Measurements from ENCODE around the gene MAZ. TPM values are rescaled to one million over a fixed set of nuclear protein-coding genes. Genes with fewer than 3 reads are reported as not detected.

MAZ gene
- total and polyA plus RNA-seq, 2 of the 8 experiments (the other 6 are each of a cell fraction or from before 2014, with no cell fraction given): 219 to 380 TPM

- peak in 1 of 2 experiments; percentile 94; a peak in 1 of 4 replicates for TF ChIP-seq HDAC2 (IDR thresholded peaks at IDR 0.05; ENCODE audit: borderline replicate concordance in 1 of 2, low read depth in 2 of 2, low read length in 2 of 2)
- no peak for TF ChIP-seq BCL11A (IDR thresholded peaks at IDR 0.05; ENCODE audit: low read depth in 2 of 2, low read length in 2 of 2)
- TF ChIP-seq RAD21 (IDR thresholded peaks at IDR 0.05 in 1 of 2, conservative IDR thresholded peaks at IDR 0.05 in 1 of 2; ENCODE audit: low read depth in 2 of 2, low read length in 2 of 2): peak; percentile 53 to 63
- no peak for TF ChIP-seq SRF (IDR thresholded peaks at IDR 0.05; ENCODE audit: low read depth, low read length)
- no peak for TF ChIP-seq TEAD4 (IDR thresholded peaks at IDR 0.05; ENCODE audit: low read depth, low read length)
- TF ChIP-seq ASH2L (IDR thresholded peaks at IDR 0.05; ENCODE audit: low read length): no peak
- TF ChIP-seq POLR2A (IDR thresholded peaks at IDR 0.05; ENCODE audit: control extremely low read depth in 1 of 2, low read depth in 2 of 2, low read length in 2 of 2): peak in 1 of 2 experiments; percentile 59; a peak in 1 of 3 replicates
- TF ChIP-seq MAFK (IDR thresholded peaks at IDR 0.05; ENCODE audit: low read depth, low read length): no peak
- TF ChIP-seq CHD1 (IDR thresholded peaks at IDR 0.05; ENCODE audit: low read depth, low read length): no peak
- TF ChIP-seq BACH1 (IDR thresholded peaks at IDR 0.05; ENCODE audit: low read length): peak; percentile 31; the same call in 1 of the 2 replicates
- TF ChIP-seq CBX5 (IDR thresholded peaks at IDR 0.05; ENCODE audit: low read depth, low read length): no peak
- TF ChIP-seq KDM5A (IDR thresholded peaks at IDR 0.05; ENCODE audit: low read length): 0 out of 2 replicates have a peak, but pooled peaks have one; percentile 31
- TF ChIP-seq TAF1 (IDR thresholded peaks at IDR 0.05; ENCODE audit: low read depth, low read length): 0 out of 2 replicates have a peak, but pooled peaks have one; percentile 20
Measured at GRCh38 chr16:29807426-29808218, 1.3 kb downstream of the MAZ start (continued).

All from H1 (cell line).